SJSA1 (cell line): ENCODE results near the gene RASAL2. TPM values are rescaled to one million over a fixed set of nuclear protein-coding genes. Genes with fewer than 3 reads are reported as not detected.
A peak's percentile ranks its signal among the peaks of the same experiment; 100 is the strongest.
"Not testable (repeated sequence)": the region's sequence is repeated elsewhere in the genome, so short reads cannot be mapped to it uniquely, and the experiment has no call there.

Experiments used
- DNase-seq, 2 experiments: peaks; one replicate each; pipeline ENCODE4 v3.0.0-alpha.2; 2015 to 2020; ENCODE audit warnings: low spot score in 2 of 2, low read depth in 1 of 2
- H3K27ac ChIP-seq: fragments of 250-450 bp; sonication (Bioruptor Pico); 2 replicates; pipeline ENCODE4 v1.5.1; 2020; ENCODE audit warnings: mild to moderate bottlenecking, moderate library complexity
- H3K27me3 ChIP-seq: fragments of 250-450 bp; sonication (Bioruptor Pico); replicated peaks from 2 replicates; pipeline ENCODE4 v1.5.1; 2020; ENCODE audit warnings: mild to moderate bottlenecking, moderate library complexity
- H3K36me3 ChIP-seq: fragments of 250-450 bp; sonication (Bioruptor Pico); 2 replicates; pipeline ENCODE4 v1.5.1; 2020; ENCODE audit warnings: mild to moderate bottlenecking
- H3K4me1 ChIP-seq: fragments of 250-450 bp; sonication (Bioruptor Pico); replicated peaks from 2 replicates; pipeline ENCODE4 v1.6.1; 2021; ENCODE audit warnings: mild to moderate bottlenecking
- H3K4me3 ChIP-seq: fragments of 250-450 bp; sonication (Bioruptor Pico); 2 replicates; pipeline ENCODE4 v1.5.1; 2020; ENCODE audit warnings: mild to moderate bottlenecking
- H3K9me3 ChIP-seq: fragments of 250-450 bp; sonication (Bioruptor Pico); replicated peaks from 2 replicates; pipeline ENCODE4 v1.5.1; 2020; ENCODE audit warnings: mild to moderate bottlenecking
- total RNA-seq: library from RNA; depleted of rRNA; stranded (reverse); fragments of >200 nt; shearing (Covaris generic); gene quantifications from 2 replicates; pipeline ENCODE4 v1.2.3, GENCODE V29; 2014

Gene RASAL2
- total RNA-seq, 1 experiment from 2014 or later, result 25.4 TPM

GRCh38 chr1:178495741-178496409 is 402.0 kb downstream of the RASAL2 start:
- no peaks in the 10 kb centered on the region for H3K27me3 ChIP-seq
- no peaks in the 10 kb centered on the region for H3K9me3 ChIP-seq
- H3K27ac ChIP-seq, result no peak overlapping the region
- H3K4me3 ChIP-seq, result no peak overlapping the region
- no peaks in the 10 kb centered on the region for H3K4me1 ChIP-seq
- no peaks in the 10 kb centered on the region for H3K36me3 ChIP-seq
- peak in 1 of 2 experiments; percentile 39 for DNase-seq

GRCh38 chr1:178496410-178497135 is 402.7 kb downstream of the RASAL2 start, which contains the start of gene CLEC20A:
Gene CLEC20A, minus strand, starts transcription at chr1:178496964. Its CDS starts 25 bp downstream, at chr1:178496939.
- peak in 1 of 2 experiments; percentile 34 for DNase-seq
- Histone ChIP-seq H3K9me3 (no peaks in the 10 kb centered on the region), H3K27me3 (no peaks in the 10 kb centered on the region), H3K36me3 (no peaks in the 10 kb centered on the region), H3K27ac (no peak within 1 kb of the TSS), H3K4me3 (no peak within 1 kb of the TSS), H3K4me1 (no peaks in the 10 kb centered on the region)

GRCh38 chr1:178497903-178498478 is 404.1 kb downstream of the RASAL2 start:
- no peaks in the 10 kb centered on the region for H3K4me1 ChIP-seq
- H3K36me3 ChIP-seq, result no peaks in the 10 kb centered on the region
- no peaks in the 10 kb centered on the region for H3K27me3 ChIP-seq
- DNase-seq, result peak in 1 of 2 experiments; percentile 22
- no peaks in the 10 kb centered on the region for H3K9me3 ChIP-seq
- H3K4me3 ChIP-seq, result no peak overlapping the region
- no peak overlapping the region for H3K27ac ChIP-seq

- no peak overlapping the region for H3K27ac ChIP-seq
- H3K4me3 ChIP-seq, result no peak overlapping the region
- H3K4me1 ChIP-seq, result no peaks in the 10 kb centered on the region
- no peaks in the 10 kb centered on the region for H3K9me3 ChIP-seq
- H3K36me3 ChIP-seq, result no peaks in the 10 kb centered on the region
- H3K27me3 ChIP-seq, result no peaks in the 10 kb centered on the region
- DNase-seq, result peak in 1 of 2 experiments; percentile 28
Measured at GRCh38 chr1:178498896-178499675, 405.2 kb downstream of the RASAL2 start.

GRCh38 chr1:178500091-178500770 is 406.3 kb downstream of the RASAL2 start:
- H3K9me3 ChIP-seq, result no peaks in the 10 kb centered on the region
- no peaks in the 10 kb centered on the region for H3K36me3 ChIP-seq
- no peaks in the 10 kb centered on the region for H3K4me1 ChIP-seq
- H3K4me3 ChIP-seq, result no peak overlapping the region
- no peaks in the 10 kb centered on the region for H3K27me3 ChIP-seq
- DNase-seq, result peak in 1 of 2 experiments; percentile 44
- no peak overlapping the region for H3K27ac ChIP-seq

GRCh38 chr1:178500936-178501554 is 407.1 kb downstream of the RASAL2 start:
- no peaks in the 10 kb centered on the region for H3K4me1 ChIP-seq

GRCh38 chr1:178501705-178502329 is 407.9 kb downstream of the RASAL2 start:
- Histone ChIP-seq H3K27ac (no peak overlapping the region), H3K36me3 (no peaks in the 10 kb centered on the region), H3K27me3 (no peaks in the 10 kb centered on the region), H3K9me3 (no peaks in the 10 kb centered on the region), H3K4me3 (no peak overlapping the region), H3K4me1 (no peaks in the 10 kb centered on the region)
- DNase-seq, result peak; percentile 56 to 73

More at GRCh38 chr1:178500936-178501554, 407.1 kb downstream of the RASAL2 start:
- Histone ChIP-seq H3K27ac (no peak overlapping the region), H3K27me3 (no peaks in the 10 kb centered on the region), H3K9me3 (no peaks in the 10 kb centered on the region), H3K4me3 (no peak overlapping the region), H3K36me3 (no peaks in the 10 kb centered on the region)
- DNase-seq, result no peak

- H3K9me3 ChIP-seq, result no peaks in the 10 kb centered on the region
- no peak overlapping the region for H3K27ac ChIP-seq
- DNase-seq, result no peak
- no peak overlapping the region for H3K4me3 ChIP-seq
- H3K4me1 ChIP-seq, result no peaks in the 10 kb centered on the region
- no peaks in the 10 kb centered on the region for H3K36me3 ChIP-seq
- H3K27me3 ChIP-seq, result no peaks in the 10 kb centered on the region
Measured at GRCh38 chr1:178502330-178502714, 408.4 kb downstream of the RASAL2 start.

- Histone ChIP-seq H3K4me3 (no peak overlapping the region), H3K36me3 (no peaks in the 10 kb centered on the region), H3K27ac (no peak overlapping the region), H3K27me3 (no peaks in the 10 kb centered on the region), H3K9me3 (no peaks in the 10 kb centered on the region), H3K4me1 (no peaks in the 10 kb centered on the region)
- no peak for DNase-seq
Measured at GRCh38 chr1:178502856-178503255, 409.0 kb downstream of the RASAL2 start.

GRCh38 chr1:178503316-178503715 is 409.4 kb downstream of the RASAL2 start:
- H3K4me1 ChIP-seq, H3K9me3 ChIP-seq, H3K36me3 ChIP-seq, H3K4me3 ChIP-seq, H3K27ac ChIP-seq, H3K27me3 ChIP-seq, DNase-seq: not testable (repeated sequence)

- H3K27me3 ChIP-seq, result no peaks in the 10 kb centered on the region
- H3K27ac ChIP-seq, result no peak overlapping the region
- H3K9me3 ChIP-seq, result no peaks in the 10 kb centered on the region
- H3K4me3 ChIP-seq, result no peak overlapping the region
- H3K36me3 ChIP-seq, result no peaks in the 10 kb centered on the region
- DNase-seq, result no peak
- H3K4me1 ChIP-seq, result no peaks in the 10 kb centered on the region
Measured at GRCh38 chr1:178503849-178504248, 409.9 kb downstream of the RASAL2 start.

- H3K27ac ChIP-seq, result no peak overlapping the region
- H3K36me3 ChIP-seq, result no peaks in the 10 kb centered on the region
- H3K27me3 ChIP-seq, result no peaks in the 10 kb centered on the region
- no peaks in the 10 kb centered on the region for H3K4me1 ChIP-seq
- no peak for DNase-seq
- no peaks in the 10 kb centered on the region for H3K9me3 ChIP-seq
- no peak overlapping the region for H3K4me3 ChIP-seq
Measured at GRCh38 chr1:178504286-178504685, 410.4 kb downstream of the RASAL2 start.
